Endothelial cell of coronary artery (primary cell): ENCODE data around the gene FAM135A. TPM values are rescaled to one million over a fixed set of nuclear protein-coding genes. Genes with fewer than 3 reads are reported as not detected.

ENCODE experiments used
- total RNA-seq: library from RNA; depleted of rRNA; stranded (reverse); fragments of >200 nt; gene quantifications from 2 replicates; pipeline ENCODE4 v1.2.3, GENCODE V29; 2014

Gene FAM135A
- total RNA-seq: 11.6 and 12.6 TPM in 2 replicates

GRCh38 chr6:70413114-70413991 is at the start of gene FAM135A:
FAM135A (plus strand) TSS chr6:70413508; CDS start chr6:70428343, 14,835 bp downstream.

DNA sequence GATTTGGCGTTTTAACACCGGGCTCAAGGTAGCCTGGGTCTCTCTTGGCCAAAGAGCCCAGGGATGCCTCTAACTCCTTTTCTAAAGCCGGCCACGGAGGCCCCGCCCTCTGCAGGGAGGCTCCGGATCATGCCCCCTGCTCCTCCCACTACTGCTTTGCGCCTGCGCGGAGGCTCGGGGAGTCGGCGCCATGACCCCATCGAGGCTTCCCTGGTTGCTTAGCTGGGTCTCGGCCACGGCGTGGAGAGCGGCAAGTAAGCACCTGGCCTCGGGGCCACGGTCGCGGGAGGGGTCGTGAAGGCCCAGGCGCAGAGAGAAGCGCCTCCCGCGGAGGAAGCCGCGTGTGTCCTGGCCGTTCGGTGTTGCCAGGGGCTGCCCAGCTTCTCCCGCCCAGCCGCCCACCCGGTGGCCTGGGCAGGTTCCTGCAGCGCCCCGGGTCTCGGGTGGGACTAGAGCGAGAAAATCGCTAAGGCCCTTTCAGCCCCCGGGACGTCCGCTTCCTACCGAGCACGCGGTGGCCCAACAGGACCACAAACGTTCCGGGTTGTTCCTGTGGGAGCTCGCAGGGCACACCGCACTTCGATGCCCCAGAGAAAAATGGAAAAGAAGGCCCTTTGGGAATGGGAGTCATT is 153.6 kb downstream of the FAM135A start, which contains the start of gene SDHAF4:
TSS of gene SDHAF4 (plus strand) at position 180 of the 632 bp plus-strand sequence. CDS start at position 191, 11 bp downstream.

Other genes with a start within 250 kb of the FAM135A start
- gene COL9A1, start 110.4 kb upstream of the FAM135A start, total RNA-seq: not detected in 2 replicates
- gene SDHAF4, start 153.4 kb downstream of the FAM135A start, total RNA-seq: 3.5 and 3.6 TPM in 2 replicates